Measurements from ENCODE around the gene BBS9.

BBS9 gene

GRCh38 chr7:33547880-33548279 lies 418.5 kb downstream of the BBS9 start:
- no peak for TF ChIP-seq CTCF (IDR thresholded peaks at IDR 0.05)

GRCh38 chr7:33550363-33550762 lies 421.0 kb downstream of the BBS9 start:
- no peak for TF ChIP-seq CTCF (IDR thresholded peaks at IDR 0.05)

More at GRCh38 chr7:33547880-33548279, 418.5 kb downstream of the BBS9 start:
- Histone ChIP-seq H3K9me3 (no peaks in the 10 kb centered on the region), H3K4me1 (ENCODE audit: control insufficient read depth in 1 of 2, insufficient read depth in 1 of 2, low read depth in 1 of 2, low read length in 1 of 2) (no peaks in the 10 kb centered on the region), H3K4me3 (ENCODE audit: low read depth in 1 of 2, low read length in 1 of 2) (no peak overlapping the region), H3K27me3 (no peaks in the 10 kb centered on the region), H3K27ac (no peak overlapping the region), H3K36me3 (no peaks in the 10 kb centered on the region)

GRCh38 chr7:33550979-33551378 lies 421.6 kb downstream of the BBS9 start:
- Histone ChIP-seq H3K27ac (no peak overlapping the region), H3K4me3 (ENCODE audit: low read depth in 1 of 2, low read length in 1 of 2) (no peak overlapping the region), H3K27me3 (no peaks in the 10 kb centered on the region), H3K9me3 (no peaks in the 10 kb centered on the region), H3K36me3 (no peaks in the 10 kb centered on the region), H3K4me1 (ENCODE audit: control insufficient read depth in 1 of 2, insufficient read depth in 1 of 2, low read depth in 1 of 2, low read length in 1 of 2) (no peaks in the 10 kb centered on the region)
- no peak for TF ChIP-seq CTCF (IDR thresholded peaks at IDR 0.05)

More at GRCh38 chr7:33550363-33550762, 421.0 kb downstream of the BBS9 start:
- Histone ChIP-seq H3K9me3 (no peaks in the 10 kb centered on the region), H3K27me3 (no peaks in the 10 kb centered on the region), H3K36me3 (no peaks in the 10 kb centered on the region), H3K4me3 (ENCODE audit: low read depth in 1 of 2, low read length in 1 of 2) (no peak overlapping the region), H3K27ac (no peak overlapping the region), H3K4me1 (ENCODE audit: control insufficient read depth in 1 of 2, insufficient read depth in 1 of 2, low read depth in 1 of 2, low read length in 1 of 2) (no peaks in the 10 kb centered on the region)

GRCh38 chr7:33554046-33554445 lies 424.7 kb downstream of the BBS9 start:
- H3K4me1 ChIP-seq (ENCODE audit: control insufficient read depth in 1 of 2, insufficient read depth in 1 of 2, low read depth in 1 of 2, low read length in 1 of 2): no peaks in the 10 kb centered on the region
- no peak for TF ChIP-seq CTCF (IDR thresholded peaks at IDR 0.05)
- H3K36me3 ChIP-seq: no peaks in the 10 kb centered on the region
- H3K4me3 ChIP-seq (ENCODE audit: low read depth in 1 of 2, low read length in 1 of 2): no peak overlapping the region
- no peaks in the 10 kb centered on the region for H3K9me3 ChIP-seq
- no peaks in the 10 kb centered on the region for H3K27me3 ChIP-seq
- H3K27ac ChIP-seq: no peak overlapping the region

GRCh38 chr7:33554576-33554975 lies 425.2 kb downstream of the BBS9 start:
- no peaks in the 10 kb centered on the region for H3K27me3 ChIP-seq
- H3K4me1 ChIP-seq (ENCODE audit: control insufficient read depth in 1 of 2, insufficient read depth in 1 of 2, low read depth in 1 of 2, low read length in 1 of 2): no peaks in the 10 kb centered on the region
- H3K36me3 ChIP-seq: no peaks in the 10 kb centered on the region
- no peak overlapping the region for H3K4me3 ChIP-seq (ENCODE audit: low read depth in 1 of 2, low read length in 1 of 2)
- no peak for TF ChIP-seq CTCF (IDR thresholded peaks at IDR 0.05)
- no peaks in the 10 kb centered on the region for H3K9me3 ChIP-seq
- H3K27ac ChIP-seq: no peak overlapping the region

GRCh38 chr7:33556472-33556871 lies 427.1 kb downstream of the BBS9 start:
- no peak for TF ChIP-seq CTCF (IDR thresholded peaks at IDR 0.05)
- no peak overlapping the region for H3K4me3 ChIP-seq (ENCODE audit: low read depth in 1 of 2, low read length in 1 of 2)
- H3K27me3 ChIP-seq: no peaks in the 10 kb centered on the region
- no peaks in the 10 kb centered on the region for H3K9me3 ChIP-seq
- no peak overlapping the region for H3K27ac ChIP-seq
- H3K4me1 ChIP-seq (ENCODE audit: control insufficient read depth in 1 of 2, insufficient read depth in 1 of 2, low read depth in 1 of 2, low read length in 1 of 2): no peaks in the 10 kb centered on the region
- no peaks in the 10 kb centered on the region for H3K36me3 ChIP-seq
